CD4-positive, CD25-positive, alpha-beta regulatory T cell (primary cell): ENCODE measurements around the gene CYTH4. TPM values are rescaled to one million over a fixed set of nuclear protein-coding genes. Genes with fewer than 3 reads are reported as not detected.
A peak's percentile ranks its signal among the peaks of the same experiment; 100 is the strongest.

Source experiments
- ATAC-seq, 2 donors: fragments of 150-1000 bp; cut with Tn5 transposase; one replicate each; pipeline ENCODE4 v1.10.0; 2021; ENCODE audit warnings: low read depth in 2 of 2, moderate number of reproducible peaks in 2 of 2, moderate library complexity in 1 of 2
- DNase-seq, 3 donors: peaks; one replicate each; pipeline versions ENCODE4 v3.0.0 to v3.0.0-alpha.2; 2012 to 2022; ENCODE audit warnings: mixed read lengths in 1 of 3
- H3K27ac ChIP-seq: one replicate; pipeline ENCODE4 v1.7.0; 2013; ENCODE audit warnings: mild to moderate bottlenecking, low read length; ENCODE audit not compliant: insufficient read depth, poor library complexity, severe bottlenecking
- H3K27me3 ChIP-seq: one replicate; pipeline ENCODE4 v1.7.0; 2013; ENCODE audit warnings: low read length; ENCODE audit not compliant: control insufficient read depth, insufficient read depth
- H3K36me3 ChIP-seq: one replicate; pipeline ENCODE4 v1.7.0; 2013; ENCODE audit warnings: mild to moderate bottlenecking, low read length, moderate library complexity; ENCODE audit not compliant: control insufficient read depth, insufficient read depth
- H3K4me1 ChIP-seq: 2 replicates; pipeline ENCODE4 v1.7.0; 2013; ENCODE audit warnings: mild to moderate bottlenecking, low read length; ENCODE audit not compliant: insufficient read depth, control insufficient read depth, poor library complexity, severe bottlenecking
- H3K4me3 ChIP-seq: one replicate; pipeline ENCODE4 v1.7.0; 2013; ENCODE audit warnings: low read depth, mild to moderate bottlenecking, low read length, moderate library complexity
- H3K9me3 ChIP-seq, 2 experiments: 1 replicate in 1 of 2; 2 replicates in 1 of 2; pipeline ENCODE4 v1.7.0; 2013; ENCODE audit warnings: low read length in 2 of 2, mild to moderate bottlenecking in 1 of 2, moderate library complexity in 1 of 2; ENCODE audit not compliant: control insufficient read depth in 2 of 2
- H3K27ac Mint-ChIP-seq, 3 donors: one replicate each; pipeline ENCODE4 v1.8.0; 2020 to 2022; ENCODE audit warnings: mild to moderate bottlenecking in 3 of 3, mixed read lengths in 3 of 3, moderate library complexity in 2 of 3
- H3K27me3 Mint-ChIP-seq: one replicate; pipeline ENCODE4 v1.8.0; 2022; ENCODE audit warnings: mild to moderate bottlenecking, mixed read lengths
- H3K36me3 Mint-ChIP-seq: one replicate; pipeline ENCODE4 v1.8.0; 2020; ENCODE audit warnings: mixed read lengths
- H3K4me1 Mint-ChIP-seq, 4 donors: one replicate each; pipeline ENCODE4 v1.8.0; 2020 to 2022; ENCODE audit warnings: mixed read lengths in 4 of 4, mild to moderate bottlenecking in 1 of 4
- H3K4me3 Mint-ChIP-seq, 4 donors: one replicate each; pipeline ENCODE4 v1.8.0; 2020 to 2022; ENCODE audit warnings: mild to moderate bottlenecking in 4 of 4, mixed read lengths in 4 of 4, moderate library complexity in 3 of 4
- H3K9me3 Mint-ChIP-seq, 7 donors: one replicate each; pipeline ENCODE4 v1.8.0; 2020 to 2022; ENCODE audit warnings: mixed read lengths in 7 of 7, mild to moderate bottlenecking in 3 of 7, moderate library complexity in 2 of 7
- polyA plus RNA-seq, 4 donors: library from polyadenylated mRNA; unstranded; fragments of 300-500 nt; fragmentation: Illumina TruSeq; gene quantifications; one replicate each; pipeline ENCODE4 v1.2.3, GENCODE V29; 2021
- total RNA-seq: library from RNA; stranded (reverse); gene quantifications from one replicate; pipeline ENCODE4 v1.2.3, GENCODE V29; 2022

The CYTH4 gene
- total and polyA plus RNA-seq, 5 donors from 2014 or later: 47.4 to 153 (median 49.9) TPM

- no peaks in the 10 kb centered on the region for H3K27me3 Mint-ChIP-seq
- H3K4me3 Mint-ChIP-seq: peak overlapping the region in 1 of 4 donors; percentile 22
- DNase-seq (no peak), ATAC-seq (no peak)
- Histone ChIP-seq H3K27ac (peak overlapping the region; percentile 71), H3K27me3 (no peaks in the 10 kb centered on the region), H3K4me1 (peaks cover 70% of the 10 kb centered on the region), H3K4me3 (no peak overlapping the region), H3K36me3 (peaks cover 38% of the 10 kb centered on the region), H3K9me3 (no peaks in the 10 kb centered on the region)
- peaks cover 0 to 2% (median 0%) of the 10 kb centered on the region in 7 donors for H3K9me3 Mint-ChIP-seq
- peak overlapping the region; percentile 75 to 98 (median 93) for H3K27ac Mint-ChIP-seq
- H3K4me1 Mint-ChIP-seq: peaks cover 14 to 86% (median 47%) of the 10 kb centered on the region in 4 donors
- H3K36me3 Mint-ChIP-seq: peaks cover 25% of the 10 kb centered on the region
Observed at GRCh38 chr22:37310815-37311595, 28.7 kb downstream of the CYTH4 start.

GRCh38 chr22:37311761-37312312 is 29.5 kb downstream of the CYTH4 start:
- Histone ChIP-seq H3K27me3 (no peaks in the 10 kb centered on the region), H3K4me3 (no peak overlapping the region), H3K27ac (no peak overlapping the region), H3K9me3 (no peaks in the 10 kb centered on the region), H3K4me1 (peaks cover 68% of the 10 kb centered on the region), H3K36me3 (peaks cover 38% of the 10 kb centered on the region)
- H3K9me3 Mint-ChIP-seq: peaks cover 0 to 2% (median 0%) of the 10 kb centered on the region in 7 donors
- H3K36me3 Mint-ChIP-seq: peaks cover 22% of the 10 kb centered on the region
- peaks cover 10 to 85% (median 43%) of the 10 kb centered on the region in 4 donors for H3K4me1 Mint-ChIP-seq
- ATAC-seq: no peak
- no peak for DNase-seq
- peak overlapping the region in 1 of 4 donors; percentile 41 for H3K4me3 Mint-ChIP-seq
- no peaks in the 10 kb centered on the region for H3K27me3 Mint-ChIP-seq
- peak overlapping the region in 2 of 3 donors; percentile 60 to 62 for H3K27ac Mint-ChIP-seq

DNA sequence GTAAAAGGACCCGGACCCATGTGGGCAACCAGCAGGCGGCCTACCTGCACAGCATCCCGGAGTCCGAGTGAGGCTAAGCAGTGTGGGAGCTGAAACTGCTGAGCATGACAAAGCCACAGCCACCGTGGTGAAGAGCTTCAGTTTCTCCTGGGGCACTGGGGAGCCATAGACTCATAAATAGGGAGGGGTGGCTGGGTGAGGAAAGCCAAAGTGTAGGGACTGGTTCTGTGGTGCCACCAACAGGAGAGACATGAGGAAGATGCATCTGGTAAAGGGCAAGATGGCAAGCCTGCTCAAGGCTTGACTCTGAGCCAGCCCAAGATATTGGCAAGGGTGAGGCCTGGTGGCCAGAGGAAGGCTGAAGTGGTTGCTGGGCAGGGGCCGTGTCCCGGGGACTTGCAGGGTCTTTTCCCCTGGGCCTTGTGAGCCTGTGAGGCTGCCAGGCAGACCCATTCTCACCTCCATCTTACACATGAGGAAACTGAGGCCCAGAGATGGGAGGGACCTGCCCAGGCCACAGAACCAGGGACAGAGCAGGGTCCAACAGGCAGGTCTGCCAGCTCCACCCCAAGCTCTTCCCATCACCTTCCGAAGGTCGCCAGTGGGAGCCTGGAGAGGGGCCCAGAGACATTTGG is 30.4 kb downstream of the CYTH4 start:
- Histone ChIP-seq H3K27ac (no peak overlapping the region), H3K9me3 (no peaks in the 10 kb centered on the region), H3K4me1 (peaks cover 65% of the 10 kb centered on the region), H3K4me3 (no peak overlapping the region), H3K27me3 (no peaks in the 10 kb centered on the region), H3K36me3 (peaks cover 38% of the 10 kb centered on the region)
- DNase-seq (peak in 1 of 3 donors; percentile 32), ATAC-seq (no peak)
- H3K27me3 Mint-ChIP-seq: no peaks in the 10 kb centered on the region
- H3K4me1 Mint-ChIP-seq: peaks cover 6 to 83% (median 38%) of the 10 kb centered on the region in 4 donors
- peak overlapping the region in 1 of 4 donors; percentile 41 for H3K4me3 Mint-ChIP-seq
- H3K36me3 Mint-ChIP-seq: peaks cover 18% of the 10 kb centered on the region
- H3K27ac Mint-ChIP-seq: peak overlapping the region; percentile 63 to 79 (median 71)
- H3K9me3 Mint-ChIP-seq: peaks cover 0 to 2% (median 0%) of the 10 kb centered on the region in 7 donors

DNA sequence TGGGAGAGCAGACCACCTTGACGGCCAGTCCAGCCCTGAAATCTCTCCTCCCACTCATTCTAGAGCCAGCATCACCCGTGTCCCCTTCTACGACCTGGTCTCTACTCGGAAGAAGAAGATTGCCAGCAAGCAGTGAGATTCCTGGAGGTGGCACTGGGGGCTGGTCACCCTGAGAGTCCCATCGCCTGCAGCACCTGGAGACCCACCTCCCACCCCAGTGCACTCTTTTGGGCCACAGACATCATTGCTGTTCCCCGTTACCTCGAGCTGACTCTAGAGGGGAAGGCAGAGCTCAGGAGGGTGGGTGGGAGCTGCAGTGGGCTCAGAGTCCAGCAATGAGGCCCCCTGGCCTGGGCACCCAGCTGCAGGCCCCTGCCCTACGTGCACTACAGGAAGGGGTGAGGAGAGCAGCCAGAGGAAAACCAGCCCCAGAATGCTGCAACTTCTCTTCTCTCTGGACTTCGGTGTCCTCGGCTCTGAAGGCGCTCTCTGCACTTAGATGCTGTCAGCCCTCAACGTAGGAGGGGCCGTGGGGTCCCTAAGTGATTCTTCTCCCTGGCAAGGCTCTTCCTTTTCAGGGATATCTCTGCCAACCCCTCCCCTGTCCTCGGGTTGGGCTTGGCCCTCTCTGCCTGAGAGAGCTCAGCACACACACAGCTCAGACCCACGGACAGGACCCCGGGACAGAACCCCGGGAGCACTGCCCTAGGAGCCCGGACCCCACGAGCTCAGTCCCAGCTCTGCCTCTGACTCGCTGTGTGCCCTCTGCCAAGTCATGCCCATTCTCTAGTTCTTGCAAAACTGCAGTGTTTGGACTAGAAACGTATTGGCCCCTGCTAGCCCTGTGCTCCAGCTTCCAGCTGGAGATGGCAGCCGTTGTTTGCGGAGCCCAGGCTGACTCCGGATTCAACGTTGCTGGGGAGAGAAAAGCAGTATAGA is 31.3 kb downstream of the CYTH4 start:
- peak overlapping the region in 2 of 4 donors; percentile 25 to 36 for H3K4me3 Mint-ChIP-seq
- no peak overlapping the region for H3K4me3 ChIP-seq
- H3K4me1 Mint-ChIP-seq: peaks cover 4 to 75% (median 29%) of the 10 kb centered on the region in 4 donors
- no peaks in the 10 kb centered on the region for H3K27me3 Mint-ChIP-seq
- peaks cover 17% of the 10 kb centered on the region for H3K36me3 Mint-ChIP-seq
- H3K27me3 ChIP-seq: no peaks in the 10 kb centered on the region
- peaks cover 0 to 2% (median 0%) of the 10 kb centered on the region in 7 donors for H3K9me3 Mint-ChIP-seq
- ATAC-seq: no peak
- H3K27ac ChIP-seq: no peak overlapping the region
- peak overlapping the region; percentile 67 to 94 (median 88) for H3K27ac Mint-ChIP-seq
- peaks cover 55% of the 10 kb centered on the region for H3K4me1 ChIP-seq
- DNase-seq: no peak
- peaks cover 38% of the 10 kb centered on the region for H3K36me3 ChIP-seq
- no peaks in the 10 kb centered on the region for H3K9me3 ChIP-seq

- Histone ChIP-seq H3K9me3 (no peaks in the 10 kb centered on the region), H3K27ac (peak overlapping the region; percentile 59), H3K36me3 (peaks cover 36% of the 10 kb centered on the region), H3K4me3 (no peak overlapping the region), H3K27me3 (no peaks in the 10 kb centered on the region), H3K4me1 (peaks cover 47% of the 10 kb centered on the region)
- ATAC-seq (no peak), DNase-seq (peak in 2 of 3 donors; percentile 14 to 57)
- H3K9me3 Mint-ChIP-seq: peaks cover 0 to 2% (median 0%) of the 10 kb centered on the region in 7 donors
- peaks cover 15% of the 10 kb centered on the region for H3K36me3 Mint-ChIP-seq
- peaks cover 4 to 66% (median 23%) of the 10 kb centered on the region in 4 donors for H3K4me1 Mint-ChIP-seq
- H3K27ac Mint-ChIP-seq: peak overlapping the region; percentile 67 to 94 (median 88)
- H3K4me3 Mint-ChIP-seq: peak overlapping the region in 2 of 4 donors; percentile 33 to 62
- no peaks in the 10 kb centered on the region for H3K27me3 Mint-ChIP-seq
Observed at GRCh38 chr22:37314315-37315074, 32.2 kb downstream of the CYTH4 start.

- H3K27me3 Mint-ChIP-seq: peaks cover 5% of the 10 kb centered on the region
- no peak overlapping the region for H3K27ac ChIP-seq
- no peaks in the 10 kb centered on the region for H3K9me3 ChIP-seq
- H3K27me3 ChIP-seq: no peaks in the 10 kb centered on the region
- ATAC-seq (peak in 1 of 2 donors; percentile 6), DNase-seq (no peak)
- H3K36me3 ChIP-seq: peaks cover 23% of the 10 kb centered on the region
- H3K36me3 Mint-ChIP-seq: no peaks in the 10 kb centered on the region
- H3K4me3 ChIP-seq: no peak overlapping the region
- peaks cover 0 to 48% (median 13%) of the 10 kb centered on the region in 4 donors for H3K4me1 Mint-ChIP-seq
- no peak overlapping the region for H3K4me3 Mint-ChIP-seq
- H3K27ac Mint-ChIP-seq: peak overlapping the region in 1 of 3 donors; percentile 49
- H3K4me1 ChIP-seq: peaks cover 28% of the 10 kb centered on the region
- H3K9me3 Mint-ChIP-seq: peaks cover 0 to 2% (median 0%) of the 10 kb centered on the region in 7 donors
Observed at GRCh38 chr22:37316405-37316804, 34.1 kb downstream of the CYTH4 start.
